ENCODE data around the gene SPP1.

Gene SPP1

DNA sequence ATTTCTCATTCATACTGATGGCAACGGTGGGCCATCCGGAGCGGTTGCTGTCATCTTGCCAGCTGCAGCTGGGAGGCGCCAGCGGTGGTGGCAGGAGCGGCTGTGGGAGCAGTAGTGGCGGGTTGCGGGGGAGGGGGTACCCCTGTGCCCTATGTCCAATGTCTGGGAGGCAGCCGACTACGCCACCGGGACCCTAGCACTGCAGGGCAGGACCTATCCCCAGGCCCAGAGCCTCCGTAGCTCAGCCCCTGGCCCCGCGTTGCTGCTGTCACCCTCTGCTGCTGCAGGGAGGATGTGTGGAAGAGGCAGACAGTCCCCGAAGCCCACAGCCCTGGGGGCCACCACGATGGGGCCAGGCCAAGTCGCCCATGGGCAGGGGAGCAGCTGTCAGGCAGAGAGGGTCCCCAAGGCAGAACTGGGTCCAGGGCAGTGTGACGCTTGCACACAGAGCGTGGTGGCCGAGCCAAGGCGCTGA, 10.0 kb upstream of the SPP1 start:
- no peak overlapping the region for H3K4me3 ChIP-seq (ENCODE audit: low read length)
- TF ChIP-seq, protein P1, sequence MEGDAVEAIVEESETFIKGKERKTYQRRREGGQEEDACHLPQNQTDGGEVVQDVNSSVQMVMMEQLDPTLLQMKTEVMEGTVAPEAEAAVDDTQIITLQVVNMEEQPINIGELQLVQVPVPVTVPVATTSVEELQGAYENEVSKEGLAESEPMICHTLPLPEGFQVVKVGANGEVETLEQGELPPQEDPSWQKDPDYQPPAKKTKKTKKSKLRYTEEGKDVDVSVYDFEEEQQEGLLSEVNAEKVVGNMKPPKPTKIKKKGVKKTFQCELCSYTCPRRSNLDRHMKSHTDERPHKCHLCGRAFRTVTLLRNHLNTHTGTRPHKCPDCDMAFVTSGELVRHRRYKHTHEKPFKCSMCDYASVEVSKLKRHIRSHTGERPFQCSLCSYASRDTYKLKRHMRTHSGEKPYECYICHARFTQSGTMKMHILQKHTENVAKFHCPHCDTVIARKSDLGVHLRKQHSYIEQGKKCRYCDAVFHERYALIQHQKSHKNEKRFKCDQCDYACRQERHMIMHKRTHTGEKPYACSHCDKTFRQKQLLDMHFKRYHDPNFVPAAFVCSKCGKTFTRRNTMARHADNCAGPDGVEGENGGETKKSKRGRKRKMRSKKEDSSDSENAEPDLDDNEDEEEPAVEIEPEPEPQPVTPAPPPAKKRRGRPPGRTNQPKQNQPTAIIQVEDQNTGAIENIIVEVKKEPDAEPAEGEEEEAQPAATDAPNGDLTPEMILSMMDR (IDR thresholded peaks at IDR 0.05; ENCODE audit: insufficient read depth, low read depth, low read length, missing control alignments) = no peak
- DNase-seq (ENCODE audit: low read depth) = no peak

DNA sequence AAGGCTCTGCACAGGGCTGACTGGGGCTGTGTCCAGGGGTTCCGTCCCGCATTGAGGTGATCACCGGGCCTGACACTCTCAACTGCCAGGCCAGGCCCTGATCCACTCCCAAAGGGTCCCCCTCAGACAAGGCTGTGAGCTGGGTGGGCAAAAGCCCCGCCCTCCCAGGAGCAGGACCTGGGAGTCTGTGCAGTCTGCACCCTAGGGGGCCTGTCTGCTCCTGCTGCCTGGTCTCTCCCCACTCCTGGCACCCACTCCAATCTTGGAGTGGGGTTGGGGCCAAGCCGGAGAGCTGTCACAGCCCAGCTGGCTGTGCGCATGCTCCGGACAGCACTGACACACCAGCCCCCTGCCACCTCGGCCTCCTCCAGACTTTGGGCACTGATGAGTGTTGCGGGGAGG, 9.4 kb upstream of the SPP1 start:
- H3K4me3 ChIP-seq (ENCODE audit: low read length) = no peak overlapping the region
- DNase-seq (ENCODE audit: low read depth) = no peak
- TF ChIP-seq, protein P1 (IDR thresholded peaks at IDR 0.05; ENCODE audit: insufficient read depth, low read depth, low read length, missing control alignments) = no peak

DNA sequence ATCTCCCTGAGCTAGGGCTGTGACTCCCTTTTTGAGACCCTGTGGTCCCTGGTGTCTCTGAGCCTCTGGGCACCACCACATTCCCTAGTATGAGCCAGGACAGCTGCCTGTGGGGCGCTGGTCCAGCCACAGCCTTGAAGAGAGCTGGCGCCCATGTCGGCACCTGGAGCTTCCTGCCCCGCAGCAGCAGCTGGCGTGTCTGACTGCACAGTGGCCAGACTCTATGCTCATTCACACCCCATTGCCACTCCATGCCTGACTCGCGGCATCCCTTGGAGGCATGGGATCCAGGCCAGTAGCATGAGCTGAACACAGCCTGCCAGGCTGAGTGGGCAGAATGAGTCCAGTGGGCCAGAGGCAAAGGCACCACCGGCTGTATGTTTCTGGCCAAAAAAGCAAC, 8.3 kb upstream of the SPP1 start:
- H3K4me3 ChIP-seq (ENCODE audit: low read length) = no peak overlapping the region
- TF ChIP-seq, protein P1 (IDR thresholded peaks at IDR 0.05; ENCODE audit: insufficient read depth, low read depth, low read length, missing control alignments) = no peak
- no peak for DNase-seq (ENCODE audit: low read depth)

DNA sequence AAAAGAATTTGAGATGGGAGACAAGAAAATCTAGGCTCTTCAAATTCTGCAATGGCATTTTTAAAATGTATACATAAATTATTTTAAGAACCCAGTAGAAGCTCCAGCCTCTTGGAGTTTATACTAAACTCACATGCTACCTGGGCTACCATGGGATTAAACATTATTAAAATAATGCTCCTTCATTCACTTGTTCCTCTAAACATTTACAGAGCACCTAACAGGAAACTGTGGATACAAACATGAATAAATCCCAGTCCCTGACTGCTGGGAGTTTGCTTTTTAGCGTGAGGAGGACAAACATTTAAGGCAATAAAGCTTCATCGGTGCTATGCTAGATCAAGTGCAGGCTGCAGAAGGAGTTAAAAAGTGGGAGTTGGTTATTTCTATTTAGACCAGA, 5.4 kb upstream of the SPP1 start:
- TF ChIP-seq, protein P1 (IDR thresholded peaks at IDR 0.05; ENCODE audit: insufficient read depth, low read depth, low read length, missing control alignments) = no peak
- no peak overlapping the region for H3K4me3 ChIP-seq (ENCODE audit: low read length)
- no peak for DNase-seq (ENCODE audit: low read depth)

DNA sequence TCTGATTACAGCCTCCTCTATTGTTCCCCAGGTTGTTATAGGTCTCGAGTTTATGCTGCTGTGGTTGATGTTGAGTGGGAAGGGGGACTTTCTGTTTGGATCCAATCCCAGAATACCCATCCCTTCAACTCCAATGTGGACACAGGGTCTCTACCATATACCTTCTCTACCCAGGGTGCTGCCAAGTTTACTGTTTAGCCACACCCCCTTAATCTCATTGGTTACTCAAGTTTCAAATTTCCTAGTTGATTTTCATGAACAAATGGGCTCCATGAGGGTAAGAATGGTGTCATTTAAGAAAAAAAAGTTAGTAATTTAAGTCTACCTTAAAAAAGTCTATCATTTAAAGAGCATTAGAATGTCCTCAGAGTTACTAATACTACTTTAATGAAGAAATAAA, 3.6 kb upstream of the SPP1 start:
- no peak for DNase-seq (ENCODE audit: low read depth)
- H3K4me3 ChIP-seq (ENCODE audit: low read length) = no peak overlapping the region
- TF ChIP-seq, protein P1 (IDR thresholded peaks at IDR 0.05; ENCODE audit: insufficient read depth, low read depth, low read length, missing control alignments) = no peak

DNA sequence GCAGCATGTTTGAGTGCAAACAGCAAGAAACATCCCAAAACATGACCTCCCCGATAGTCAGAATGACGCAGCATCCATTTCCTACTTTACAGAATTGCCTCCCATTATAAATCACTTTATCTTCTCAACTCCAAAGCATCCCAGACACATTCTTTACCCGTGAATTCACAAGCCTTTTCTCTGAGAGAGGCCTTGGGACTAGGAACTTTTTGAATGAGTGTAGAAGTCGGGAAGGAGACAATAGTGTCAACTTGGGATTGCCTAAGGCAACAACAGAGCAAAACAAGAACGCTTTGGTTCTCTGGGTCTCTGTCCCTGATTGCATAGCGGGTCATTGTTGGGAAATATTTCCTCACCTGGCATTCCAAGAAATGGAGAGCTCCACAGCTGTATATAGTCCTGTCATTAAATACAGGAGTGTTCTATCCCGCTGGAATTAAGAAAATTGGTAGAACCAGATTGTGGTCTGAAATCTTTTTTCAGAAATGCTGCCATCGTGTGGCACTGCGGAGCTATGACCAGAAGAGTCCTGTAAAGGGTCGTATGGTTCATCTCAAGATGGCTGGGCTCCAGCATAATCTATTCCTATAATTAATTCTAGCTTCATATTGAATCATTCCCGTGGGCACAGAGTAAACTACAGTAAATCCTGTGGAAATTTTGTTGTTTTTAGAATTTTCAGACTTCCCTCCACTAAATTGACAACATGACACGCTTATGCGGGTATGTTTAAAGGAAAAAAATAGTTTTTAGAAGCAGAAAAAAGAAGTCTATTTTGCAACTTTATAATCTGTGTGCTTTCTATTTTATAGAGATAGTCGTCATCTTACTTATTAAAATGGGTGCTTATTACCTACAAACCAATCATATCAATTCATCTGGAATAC, 2.0 kb upstream of the SPP1 start:
- peak; percentile 80 for DNase-seq (ENCODE audit: low read depth)
- no peak overlapping the region for H3K4me3 ChIP-seq (ENCODE audit: low read length)
- TF ChIP-seq, protein P1 (IDR thresholded peaks at IDR 0.05; ENCODE audit: insufficient read depth, low read depth, low read length, missing control alignments) = peak; percentile 87
